ENCODE results near the gene ARMC12. TPM values are rescaled to one million over a fixed set of nuclear protein-coding genes. Genes with fewer than 3 reads are reported as not detected.

ARMC12 gene
- total and polyA plus RNA-seq, 2 of the 13 experiments (the other 11 are each of a cell fraction or from before 2014, with no cell fraction given), result 1.3 TPM; not detected in 1

- peak; percentile 58 for TF ChIP-seq ZNF407 (CRISPR knock-in tag; IDR thresholded peaks at IDR 0.05; ENCODE audit: not compliant biosample characterization)
- TF ChIP-seq ZNF205 (CRISPR knock-in tag; IDR thresholded peaks at IDR 0.05), result no peak
- TF ChIP-seq JARID2 (CRISPR knock-in tag; IDR thresholded peaks at IDR 0.05; ENCODE audit: insufficient replicate concordance), result no peak
- no peak for TF ChIP-seq MIER2 (CRISPR knock-in tag; IDR thresholded peaks at IDR 0.05)
- TF ChIP-seq MAFK (conservative IDR thresholded peaks at IDR 0.05 in 1 of 2, IDR thresholded peaks at IDR 0.05 in 1 of 2; ENCODE audit: low read length in 2 of 2), result no peak
- TF ChIP-seq NFAT5 (CRISPR knock-in tag; IDR thresholded peaks at IDR 0.05), result no peak
- peak; percentile 50; the same call in 1 of the 2 replicates for TF ChIP-seq ZNF335 (CRISPR knock-in tag; IDR thresholded peaks at IDR 0.05)
- TF ChIP-seq SPEN (CRISPR knock-in tag; IDR thresholded peaks at IDR 0.05; ENCODE audit: low read depth), result no peak
- TF ChIP-seq CCAR2 (optimal IDR thresholded peaks at IDR 0.05; ENCODE audit: low read depth, low read length), result no peak
- peak; percentile 41; the same call in 1 of the 2 replicates for TF ChIP-seq PITX1 (CRISPR knock-in tag; IDR thresholded peaks at IDR 0.05)
- peak; percentile 46; the same call in 1 of the 2 replicates for TF ChIP-seq ZMYM4 (CRISPR knock-in tag; IDR thresholded peaks at IDR 0.05)
- TF ChIP-seq ZNF615 (CRISPR knock-in tag; IDR thresholded peaks at IDR 0.05; ENCODE audit: borderline replicate concordance), result no peak
- no peak for TF ChIP-seq KAT8 (CRISPR knock-in tag; IDR thresholded peaks at IDR 0.05)
- TF ChIP-seq STAT5B (CRISPR knock-in tag; IDR thresholded peaks at IDR 0.05), result no peak
Observed at GRCh38 chr6:35687658-35688604, 48.9 kb upstream of the ARMC12 start (continued).

Measured in HepG2 (cell line).